DMS 273 treated with DMSO at 0.1 percent for 48 hours (cell line): ENCODE results near the gene GLG1.
"Not testable (repeated sequence)": the region's sequence is repeated elsewhere in the genome, so short reads cannot be mapped to it uniquely, and the experiment has no call there.

Source experiments
- DNase-seq: peaks from one replicate; lab custom pipeline; 2025; lab: John Stamatoyannopoulos, UW

Gene GLG1

DNA sequence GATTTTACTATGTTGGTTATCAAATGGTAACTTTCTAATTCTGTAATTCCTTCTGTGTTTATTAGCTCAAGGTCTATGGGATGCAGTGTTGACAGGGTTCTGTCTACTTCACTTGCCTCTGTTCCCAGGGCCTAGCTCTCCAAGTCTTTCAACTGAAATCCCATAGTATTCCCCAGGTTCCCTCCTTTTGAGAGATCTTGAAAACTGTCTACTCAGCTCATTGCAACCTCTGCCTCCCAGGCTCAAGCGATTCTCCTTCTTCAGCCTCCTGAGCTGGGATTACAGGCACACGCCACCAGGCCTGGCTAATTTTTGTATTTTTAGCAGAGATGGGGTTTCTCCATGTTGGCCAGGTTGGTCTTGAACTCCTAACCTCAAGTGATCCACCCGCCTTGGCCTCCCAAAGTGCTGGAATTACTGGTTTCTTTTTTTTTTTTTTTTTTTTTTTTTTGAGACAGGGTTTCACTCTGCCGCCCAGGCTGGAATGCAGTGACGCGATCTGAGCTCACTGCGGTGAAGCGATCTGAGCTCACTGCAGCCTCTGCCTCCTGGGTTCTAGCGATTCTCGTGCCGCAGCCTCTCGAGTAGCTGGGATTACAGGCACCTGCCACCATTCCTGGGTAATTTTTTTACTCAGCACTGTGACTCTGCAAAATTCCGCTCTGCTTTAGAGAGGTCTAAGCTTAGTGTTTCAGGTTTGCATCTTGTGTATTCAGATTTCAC is 163.1 kb downstream of the GLG1 start:
- not testable (repeated sequence) for DNase-seq

DNA sequence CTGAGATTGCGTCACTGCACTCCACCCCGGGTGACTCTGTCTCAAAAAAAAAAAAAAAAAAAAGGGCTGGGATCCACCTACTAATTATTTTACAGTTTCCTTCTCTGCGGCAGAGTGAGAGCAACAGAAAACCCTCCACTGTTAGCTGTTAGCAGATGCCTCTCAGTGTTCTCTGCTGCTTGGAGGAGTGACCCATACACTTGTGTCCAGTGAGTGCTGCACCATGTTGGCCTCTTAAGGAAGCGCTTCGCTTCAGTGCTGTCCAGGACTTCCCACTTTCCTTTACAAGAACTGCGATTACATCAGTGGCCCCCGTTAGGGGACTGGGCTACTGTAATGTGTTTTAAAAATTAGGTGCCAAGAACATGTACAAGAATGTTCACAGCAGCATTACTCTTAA is 167.2 kb downstream of the GLG1 start:
- DNase-seq: no peak

DNA sequence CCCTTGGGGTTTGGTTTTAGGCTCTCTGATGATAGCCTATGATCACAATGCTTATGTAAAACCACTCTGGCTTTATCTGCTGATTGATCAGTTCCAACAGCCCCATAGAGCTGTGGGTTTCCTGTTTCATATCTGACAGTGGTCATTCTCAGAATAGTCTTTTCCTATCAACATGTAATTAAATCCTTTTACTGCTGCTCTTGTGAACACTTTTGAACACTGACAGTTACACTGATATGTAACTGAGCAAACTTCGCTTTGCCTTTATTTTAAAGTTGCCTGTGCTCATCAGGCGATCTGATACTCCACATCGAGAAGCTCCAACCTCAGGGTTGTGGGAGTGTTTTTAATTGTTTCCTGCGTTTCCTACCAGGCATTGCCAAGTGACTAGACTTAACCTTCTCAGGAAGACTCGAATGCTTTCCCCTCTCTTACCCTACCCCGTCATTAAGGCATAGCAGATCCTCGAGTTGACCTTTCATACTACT is 168.4 kb downstream of the GLG1 start:
- DNase-seq: no peak

GRCh38 chr16:74431516-74431915 is 175.4 kb downstream of the GLG1 start:
- no peak for DNase-seq

- not testable (repeated sequence) for DNase-seq
Observed at GRCh38 chr16:74430036-74430712, 176.7 kb downstream of the GLG1 start.

DNA sequence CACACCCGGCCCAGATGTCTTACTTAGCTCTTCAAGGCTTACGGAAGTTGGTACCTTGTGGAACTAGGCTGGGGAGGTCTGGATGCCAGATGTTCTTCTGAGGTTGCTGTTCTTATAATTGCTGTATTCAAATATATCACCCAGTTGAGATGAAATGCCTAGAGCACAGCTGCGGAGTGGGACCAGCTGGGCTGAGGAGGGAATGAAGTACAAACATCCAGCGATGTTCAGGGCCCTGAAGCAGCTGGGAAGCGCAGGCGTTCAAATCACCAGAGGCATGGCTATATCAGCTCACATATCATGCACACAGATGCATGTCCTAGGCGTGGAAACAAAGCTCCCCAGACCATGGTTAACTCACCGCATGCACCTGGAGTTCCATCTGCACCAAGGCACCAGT is 178.4 kb downstream of the GLG1 start:
- DNase-seq: not testable (repeated sequence)

- DNase-seq: not testable (repeated sequence)
Observed at GRCh38 chr16:74425751-74426150, 181.2 kb downstream of the GLG1 start.

GRCh38 chr16:74423721-74424120 is 183.2 kb downstream of the GLG1 start:
- not testable (repeated sequence) for DNase-seq

DNA sequence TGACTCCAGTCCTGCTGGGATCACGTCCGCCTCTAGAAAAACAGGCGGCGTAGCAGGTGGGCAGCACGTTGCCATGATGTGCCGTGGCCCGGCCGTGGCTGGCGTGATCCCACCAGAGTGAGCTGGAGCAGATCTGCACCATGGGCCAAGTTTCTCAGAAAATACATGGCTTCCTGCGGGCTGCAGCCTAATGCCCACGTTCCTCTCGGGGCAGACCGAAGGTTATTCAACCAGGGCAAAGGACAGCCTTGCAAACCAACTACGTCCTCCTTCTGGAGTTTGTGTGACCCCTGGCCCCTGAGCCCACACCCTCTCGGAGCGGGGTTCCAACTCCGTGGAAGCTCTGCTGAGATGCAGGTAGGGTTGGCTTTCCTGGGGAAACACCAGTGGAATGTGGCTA is 184.8 kb downstream of the GLG1 start:
- not testable (repeated sequence) for DNase-seq

DNA sequence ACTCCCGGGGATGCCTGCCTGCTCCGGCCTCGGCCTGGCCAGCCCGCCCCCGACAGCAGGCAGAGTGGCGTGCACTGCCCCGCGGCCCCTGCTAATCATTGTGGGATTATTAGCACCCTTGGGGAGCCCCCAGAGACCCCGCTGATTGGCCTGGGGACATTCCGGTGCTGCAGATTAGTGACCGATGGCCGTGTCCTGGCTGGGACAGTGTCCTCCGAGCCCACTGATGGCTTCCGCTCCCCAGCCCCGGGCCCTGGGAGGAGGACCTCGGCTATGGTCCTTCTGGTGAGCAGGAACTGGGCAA is 185.5 kb downstream of the GLG1 start:
- DNase-seq: not testable (repeated sequence)

GRCh38 chr16:74420612-74421481 is 186.1 kb downstream of the GLG1 start, which contains the start of gene CLEC18B:
CLEC18B (minus strand) TSS chr16:74421478; CDS start chr16:74421270, 208 bp downstream.
- DNase-seq: not testable (repeated sequence)

GRCh38 chr16:74419811-74420210 is 187.1 kb downstream of the GLG1 start:
- not testable (repeated sequence) for DNase-seq

- not testable (repeated sequence) for DNase-seq
Observed at GRCh38 chr16:74417897-74418296, 189.0 kb downstream of the GLG1 start.

- not testable (repeated sequence) for DNase-seq
Observed at GRCh38 chr16:74413920-74414319, 193.0 kb downstream of the GLG1 start.

DNA sequence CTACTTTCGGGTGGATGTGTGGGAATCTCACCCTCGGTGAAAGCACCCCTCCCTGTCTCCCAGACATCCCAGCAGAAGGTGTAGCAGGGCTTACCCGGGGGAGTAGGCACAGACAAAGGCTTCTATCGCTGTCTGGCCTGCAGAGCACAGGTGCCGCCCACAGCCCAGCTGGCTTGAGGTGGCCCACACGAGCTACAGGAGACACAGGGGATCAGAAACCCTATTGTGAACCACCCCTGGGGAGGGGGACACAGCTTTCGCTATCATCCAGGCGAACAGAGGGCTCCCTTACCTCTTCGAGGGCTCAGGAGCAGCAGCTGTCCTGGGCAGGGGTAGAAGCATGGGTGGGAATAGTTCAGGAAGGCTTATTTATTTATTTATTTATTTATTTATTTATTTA is 193.4 kb downstream of the GLG1 start:
- DNase-seq: not testable (repeated sequence)

GRCh38 chr16:74412775-74413390 is 194.0 kb downstream of the GLG1 start:
- not testable (repeated sequence) for DNase-seq

DNA sequence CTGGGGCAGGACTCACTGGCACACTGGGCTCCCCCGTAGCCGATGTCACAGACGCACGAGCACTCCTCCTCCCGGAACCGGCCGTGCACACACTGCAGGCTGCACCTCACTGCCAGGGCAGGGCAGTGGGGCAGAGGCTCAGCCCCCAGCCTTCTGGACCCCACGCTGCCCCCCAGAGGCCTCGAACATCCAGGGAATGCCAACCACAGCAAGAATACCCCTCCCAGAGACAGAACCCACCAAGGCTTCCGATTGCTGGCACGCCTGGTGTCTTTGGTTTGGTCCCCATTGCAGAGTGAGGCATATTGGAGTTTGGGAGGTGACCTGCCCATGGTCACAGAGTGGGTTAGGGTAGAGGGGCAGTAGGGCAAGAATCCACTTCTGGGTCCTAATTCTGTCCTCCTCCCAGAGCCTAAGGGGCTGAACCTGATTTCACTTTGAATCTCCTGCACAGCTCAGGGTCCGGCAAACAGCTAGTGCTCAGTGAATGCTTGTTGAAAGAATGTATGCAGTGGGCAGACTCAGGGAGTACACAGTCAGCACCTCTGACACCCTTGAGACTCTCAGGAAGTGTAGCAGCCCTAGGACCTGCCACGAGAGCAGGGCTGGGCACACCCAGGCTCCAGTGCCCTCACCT is 194.7 kb downstream of the GLG1 start:
- not testable (repeated sequence) for DNase-seq

GRCh38 chr16:74410981-74411380 is 195.9 kb downstream of the GLG1 start:
- not testable (repeated sequence) for DNase-seq

- not testable (repeated sequence) for DNase-seq
Observed at GRCh38 chr16:74410057-74410957, 196.6 kb downstream of the GLG1 start.
